Thyroid gland (tissue), 4 donors: ENCODE data around the gene BCO2. TPM values are rescaled to one million over a fixed set of nuclear protein-coding genes. Genes with fewer than 3 reads are reported as not detected.

Experiments
- DNase-seq, 2 donors: peaks; one replicate each; pipeline ENCODE4 v3.0.0-alpha.2; 2019
- H3K27ac ChIP-seq, 3 donors: fragments of 200-600 bp; sonication (generic); 1 replicate in 2 of 3; 2 replicates in 1 of 3; pipeline ENCODE4 v1.5.1; 2016 to 2019; ENCODE audit warnings: mild to moderate bottlenecking in 1 of 3, moderate library complexity in 1 of 3
- H3K27me3 ChIP-seq: fragments of 200-600 bp; sonication (generic); one replicate; pipeline ENCODE4 v1.5.1; 2019
- H3K36me3 ChIP-seq, 2 donors: fragments of 200-600 bp; sonication (generic); one replicate each; pipeline ENCODE4 v1.5.1; 2016 to 2019
- H3K4me1 ChIP-seq, 2 donors: fragments of 200-600 bp; sonication (generic); one replicate each; pipeline ENCODE4 v1.5.1; 2017 to 2019
- H3K4me3 ChIP-seq, 3 donors: fragments of 200-600 bp; sonication (generic); replicated peaks in 1 of 3; 1 replicate in 2 of 3; 2 replicates in 1 of 3; pipeline ENCODE4 v1.5.1; 2016; ENCODE audit warnings: mild to moderate bottlenecking in 1 of 3
- H3K9me3 ChIP-seq: fragments of 200-600 bp; sonication (generic); one replicate; pipeline ENCODE4 v1.5.1; 2017
- CTCF ChIP-seq, 6 experiments: fragments of 200-600 bp in 3 of 6; fragments of 450-650 bp in 3 of 6; sonication (generic) in 3 of 6; IDR thresholded peaks; one replicate each; pipeline ENCODE4 v1.5.1; 2016 to 2019; ENCODE audit warnings: antibody characterized with exemption in 6 of 6, mild to moderate bottlenecking in 2 of 6, inconsistent platforms in 1 of 6, moderate library complexity in 1 of 6
- POLR2A ChIP-seq, 2 donors: fragments of 450-650 bp; IDR thresholded peaks; one replicate each; pipeline ENCODE4 v1.6.1; 2017; ENCODE audit warnings: antibody characterized with exemption in 2 of 2, mild to moderate bottlenecking in 2 of 2, moderate library complexity in 1 of 2
- WGBS, 2 donors: methylation state at CpG; one replicate each; pipeline ENCODE4 v1.1.5; 2017; 5-methylcytosine and 5-hydroxymethylcytosine counted together
- intact Hi-C: fragments of 100-400 bp; cut with DNase I; formaldehyde crosslinking; loops from one replicate; pipeline ENCODE4 v1.15.1; 2023
- total RNA-seq, 4 donors: library from RNA; depleted of rRNA; stranded (reverse); fragments of >200 nt; gene quantifications; one replicate each; pipeline ENCODE4 v1.2.3, GENCODE V29; 2016

BCO2 gene
- total RNA-seq, 4 donors from 2014 or later: 6.6 to 15.9 (median 11.1) TPM

- Histone ChIP-seq H3K27ac (peak overlapping the region; percentile 90 to 99 (median 99)), H3K36me3 (peaks cover 0 to 13% of the 10 kb centered on the region in 2 donors), H3K9me3 (no peaks in the 10 kb centered on the region), H3K4me1 (peaks cover 8 to 12% of the 10 kb centered on the region in 2 donors), H3K4me3 (peak overlapping the region; percentile 50 to 98 (median 88)), H3K27me3 (no peaks in the 10 kb centered on the region)
- no peak for TF ChIP-seq POLR2A (IDR thresholded peaks at IDR 0.05)
- peak in 1 of 6 experiments; percentile 12 for TF ChIP-seq CTCF (IDR thresholded peaks at IDR 0.05)
- peak in 1 of 2 donors; percentile 10 for DNase-seq
- intact Hi-C loops: no loop called here
- 6 to 10% methylated on average over 16 of the region's 16 CpGs for WGBS, 2 donors
These were observed 51.6 kb downstream of the BCO2 start for GRCh38 chr11:112226831-112227401.

- 79 to 85% methylated on average over 4 of the region's 4 CpGs for WGBS, 2 donors
- intact Hi-C loops: no loop called here
- no peaks in the 10 kb centered on the region for H3K27me3 ChIP-seq
- DNase-seq: no peak
- peaks cover 8 to 11% of the 10 kb centered on the region in 2 donors for H3K4me1 ChIP-seq
- peaks cover 0 to 13% of the 10 kb centered on the region in 2 donors for H3K36me3 ChIP-seq
- no peaks in the 10 kb centered on the region for H3K9me3 ChIP-seq
- no peak for TF ChIP-seq POLR2A (IDR thresholded peaks at IDR 0.05)
- no peak for TF ChIP-seq CTCF (IDR thresholded peaks at IDR 0.05)
- peak overlapping the region in 1 of 3 donors; percentile 50 for H3K4me3 ChIP-seq
- H3K27ac ChIP-seq: peak overlapping the region in 2 of 3 donors; percentile 90 to 99
These were observed 52.2 kb downstream of the BCO2 start for GRCh38 chr11:112227471-112227870.

GRCh38 chr11:112228706-112229105 lies 53.4 kb downstream of the BCO2 start:
- TF ChIP-seq CTCF (IDR thresholded peaks at IDR 0.05): no peak
- TF ChIP-seq POLR2A (IDR thresholded peaks at IDR 0.05): no peak
- Histone ChIP-seq H3K27me3 (no peaks in the 10 kb centered on the region), H3K4me1 (peaks cover 8 to 11% of the 10 kb centered on the region in 2 donors), H3K27ac (no peak overlapping the region), H3K36me3 (peaks cover 0 to 16% of the 10 kb centered on the region in 2 donors), H3K4me3 (no peak overlapping the region), H3K9me3 (no peaks in the 10 kb centered on the region)
- intact Hi-C loops: no loop called here
- no peak for DNase-seq
- 97 to 98% methylated on average over 2 of the region's 2 CpGs for WGBS, 2 donors

GRCh38 chr11:112229159-112229558 lies 53.8 kb downstream of the BCO2 start:
- no peaks in the 10 kb centered on the region for H3K9me3 ChIP-seq
- H3K4me1 ChIP-seq: peaks cover 8 to 11% of the 10 kb centered on the region in 2 donors
- no peaks in the 10 kb centered on the region for H3K27me3 ChIP-seq
- WGBS, 2 donors: 95 to 96% methylated on average over 7 of the region's 7 CpGs
- TF ChIP-seq POLR2A (IDR thresholded peaks at IDR 0.05): no peak
- no peak for TF ChIP-seq CTCF (IDR thresholded peaks at IDR 0.05)
- H3K36me3 ChIP-seq: peaks cover 0 to 20% of the 10 kb centered on the region in 2 donors
- no peak overlapping the region for H3K27ac ChIP-seq
- no peak for DNase-seq
- H3K4me3 ChIP-seq: no peak overlapping the region
- intact Hi-C loops: no loop called here

GRCh38 chr11:112229746-112230433 lies 54.6 kb downstream of the BCO2 start:
- DNase-seq: no peak
- Histone ChIP-seq H3K27ac (no peak overlapping the region), H3K27me3 (no peaks in the 10 kb centered on the region), H3K4me3 (no peak overlapping the region), H3K36me3 (peaks cover 0 to 26% of the 10 kb centered on the region in 2 donors), H3K9me3 (no peaks in the 10 kb centered on the region), H3K4me1 (peaks cover 8 to 11% of the 10 kb centered on the region in 2 donors)
- WGBS, 2 donors: 75 to 76% methylated on average over 3 of the region's 3 CpGs
- TF ChIP-seq CTCF (IDR thresholded peaks at IDR 0.05) (no peak), POLR2A (IDR thresholded peaks at IDR 0.05) (no peak)
- intact Hi-C loops: no loop called here
